Activated T-helper 17 cell treated with anti-CD3 and anti-CD28 coated beads, Interleukin-2, amount 50 U/mL, for 72 hours (primary cell): ENCODE measurements around the gene CFTR. TPM values are rescaled to one million over a fixed set of nuclear protein-coding genes. Genes with fewer than 3 reads are reported as not detected.

Source experiments
- ATAC-seq: fragments of 150-1000 bp; cut with Tn5 transposase; replicated peaks from 2 replicates; pipeline ENCODE4 v1.10.0; 2021; ENCODE audit warnings: mild to moderate bottlenecking, moderate library complexity
- H3K27ac Mint-ChIP-seq: one replicate; pipeline ENCODE4 v1.8.0; 2022; ENCODE audit warnings: mixed read lengths
- H3K27me3 Mint-ChIP-seq: one replicate; pipeline ENCODE4 v1.8.0; 2022; ENCODE audit warnings: mixed read lengths
- H3K36me3 Mint-ChIP-seq: one replicate; pipeline ENCODE4 v1.8.0; 2022; ENCODE audit warnings: low read depth, mild to moderate bottlenecking, mixed read lengths
- H3K4me1 Mint-ChIP-seq: one replicate; pipeline ENCODE4 v1.8.0; 2022; ENCODE audit warnings: mixed read lengths
- H3K4me3 Mint-ChIP-seq: one replicate; pipeline ENCODE4 v1.8.0; 2022; ENCODE audit warnings: mild to moderate bottlenecking, mixed read lengths
- H3K9me3 Mint-ChIP-seq: one replicate; pipeline ENCODE4 v1.8.0; 2022; ENCODE audit warnings: mixed read lengths
- total RNA-seq, 2 donors: library from RNA; stranded (reverse); gene quantifications; one replicate each; pipeline ENCODE4 v1.2.3, GENCODE V29; 2022

The CFTR gene
- total RNA-seq, 2 donors from 2014 or later = not detected

GRCh38 chr7:117587931-117588330 lies 108.1 kb downstream of the CFTR start:
- no peak for ATAC-seq
- H3K36me3 Mint-ChIP-seq = no peaks in the 10 kb centered on the region
- no peaks in the 10 kb centered on the region for H3K4me1 Mint-ChIP-seq
- H3K27ac Mint-ChIP-seq = no peak overlapping the region
- H3K27me3 Mint-ChIP-seq = no peaks in the 10 kb centered on the region
- no peak overlapping the region for H3K4me3 Mint-ChIP-seq
- no peaks in the 10 kb centered on the region for H3K9me3 Mint-ChIP-seq

GRCh38 chr7:117588352-117588794 lies 108.5 kb downstream of the CFTR start:
- no peaks in the 10 kb centered on the region for H3K27me3 Mint-ChIP-seq
- no peak for ATAC-seq
- H3K4me3 Mint-ChIP-seq = no peak overlapping the region
- no peaks in the 10 kb centered on the region for H3K4me1 Mint-ChIP-seq
- no peaks in the 10 kb centered on the region for H3K9me3 Mint-ChIP-seq
- H3K27ac Mint-ChIP-seq = no peak overlapping the region
- no peaks in the 10 kb centered on the region for H3K36me3 Mint-ChIP-seq

- Mint-ChIP-seq H3K4me3 (no peak overlapping the region), H3K36me3 (no peaks in the 10 kb centered on the region), H3K4me1 (no peaks in the 10 kb centered on the region), H3K27me3 (no peaks in the 10 kb centered on the region), H3K27ac (no peak overlapping the region), H3K9me3 (no peaks in the 10 kb centered on the region)
- no peak for ATAC-seq
Observed at GRCh38 chr7:117590191-117590590, 110.4 kb downstream of the CFTR start.

GRCh38 chr7:117592011-117592635 lies 112.3 kb downstream of the CFTR start:
- H3K27ac Mint-ChIP-seq = no peak overlapping the region
- ATAC-seq = no peak
- no peaks in the 10 kb centered on the region for H3K4me1 Mint-ChIP-seq
- H3K36me3 Mint-ChIP-seq = no peaks in the 10 kb centered on the region
- no peaks in the 10 kb centered on the region for H3K9me3 Mint-ChIP-seq
- no peaks in the 10 kb centered on the region for H3K27me3 Mint-ChIP-seq
- no peak overlapping the region for H3K4me3 Mint-ChIP-seq

GRCh38 chr7:117596134-117596533 lies 116.3 kb downstream of the CFTR start:
- Mint-ChIP-seq H3K27ac (no peak overlapping the region), H3K4me3 (no peak overlapping the region), H3K9me3 (no peaks in the 10 kb centered on the region), H3K36me3 (no peaks in the 10 kb centered on the region), H3K4me1 (no peaks in the 10 kb centered on the region), H3K27me3 (no peaks in the 10 kb centered on the region)
- no peak for ATAC-seq

- no peaks in the 10 kb centered on the region for H3K9me3 Mint-ChIP-seq
- H3K4me3 Mint-ChIP-seq = no peak overlapping the region
- no peaks in the 10 kb centered on the region for H3K4me1 Mint-ChIP-seq
- no peaks in the 10 kb centered on the region for H3K36me3 Mint-ChIP-seq
- H3K27me3 Mint-ChIP-seq = no peaks in the 10 kb centered on the region
- ATAC-seq = no peak
- no peak overlapping the region for H3K27ac Mint-ChIP-seq
Observed at GRCh38 chr7:117597755-117598154, 117.9 kb downstream of the CFTR start.

GRCh38 chr7:117600911-117601310 lies 121.1 kb downstream of the CFTR start:
- peaks cover 4% of the 10 kb centered on the region for H3K9me3 Mint-ChIP-seq
- no peaks in the 10 kb centered on the region for H3K4me1 Mint-ChIP-seq
- H3K36me3 Mint-ChIP-seq = no peaks in the 10 kb centered on the region
- H3K27ac Mint-ChIP-seq = no peak overlapping the region
- ATAC-seq = no peak
- H3K4me3 Mint-ChIP-seq = no peak overlapping the region
- H3K27me3 Mint-ChIP-seq = peaks cover 3% of the 10 kb centered on the region

GRCh38 chr7:117603627-117604026 lies 123.8 kb downstream of the CFTR start:
- Mint-ChIP-seq H3K27me3 (peaks cover 3% of the 10 kb centered on the region), H3K4me3 (no peak overlapping the region), H3K9me3 (peaks cover 4% of the 10 kb centered on the region), H3K36me3 (no peaks in the 10 kb centered on the region), H3K4me1 (no peaks in the 10 kb centered on the region), H3K27ac (no peak overlapping the region)
- no peak for ATAC-seq

- H3K27ac Mint-ChIP-seq = no peak overlapping the region
- peaks cover 3% of the 10 kb centered on the region for H3K27me3 Mint-ChIP-seq
- H3K4me1 Mint-ChIP-seq = no peaks in the 10 kb centered on the region
- peaks cover 4% of the 10 kb centered on the region for H3K9me3 Mint-ChIP-seq
- no peak overlapping the region for H3K4me3 Mint-ChIP-seq
- H3K36me3 Mint-ChIP-seq = no peaks in the 10 kb centered on the region
- no peak for ATAC-seq
Observed at GRCh38 chr7:117605712-117606111, 125.9 kb downstream of the CFTR start.

GRCh38 chr7:117606132-117606531 lies 126.3 kb downstream of the CFTR start:
- Mint-ChIP-seq H3K27ac (no peak overlapping the region), H3K9me3 (peaks cover 4% of the 10 kb centered on the region), H3K4me1 (no peaks in the 10 kb centered on the region), H3K27me3 (peaks cover 3% of the 10 kb centered on the region), H3K4me3 (no peak overlapping the region), H3K36me3 (no peaks in the 10 kb centered on the region)
- ATAC-seq = no peak

GRCh38 chr7:117610396-117610795 lies 130.6 kb downstream of the CFTR start:
- Mint-ChIP-seq H3K4me3 (no peak overlapping the region), H3K36me3 (no peaks in the 10 kb centered on the region), H3K27me3 (peaks cover 2% of the 10 kb centered on the region), H3K27ac (no peak overlapping the region), H3K9me3 (peaks cover 2% of the 10 kb centered on the region), H3K4me1 (no peaks in the 10 kb centered on the region)
- ATAC-seq = no peak

GRCh38 chr7:117612637-117613036 lies 132.8 kb downstream of the CFTR start:
- H3K4me3 Mint-ChIP-seq = no peak overlapping the region
- ATAC-seq = no peak
- H3K9me3 Mint-ChIP-seq = no peaks in the 10 kb centered on the region
- H3K4me1 Mint-ChIP-seq = no peaks in the 10 kb centered on the region
- H3K27ac Mint-ChIP-seq = no peak overlapping the region
- peaks cover under 1% of the 10 kb centered on the region for H3K27me3 Mint-ChIP-seq
- no peaks in the 10 kb centered on the region for H3K36me3 Mint-ChIP-seq

- H3K4me1 Mint-ChIP-seq = no peaks in the 10 kb centered on the region
- H3K36me3 Mint-ChIP-seq = no peaks in the 10 kb centered on the region
- no peak overlapping the region for H3K4me3 Mint-ChIP-seq
- no peak for ATAC-seq
- H3K27me3 Mint-ChIP-seq = peaks cover 4% of the 10 kb centered on the region
- H3K9me3 Mint-ChIP-seq = no peaks in the 10 kb centered on the region
- no peak overlapping the region for H3K27ac Mint-ChIP-seq
Observed at GRCh38 chr7:117616694-117617093, 136.9 kb downstream of the CFTR start.

GRCh38 chr7:117619681-117620080 lies 139.9 kb downstream of the CFTR start:
- H3K4me3 Mint-ChIP-seq = no peak overlapping the region
- H3K4me1 Mint-ChIP-seq = no peaks in the 10 kb centered on the region
- H3K9me3 Mint-ChIP-seq = no peaks in the 10 kb centered on the region
- H3K27ac Mint-ChIP-seq = no peak overlapping the region
- H3K36me3 Mint-ChIP-seq = no peaks in the 10 kb centered on the region
- peaks cover 4% of the 10 kb centered on the region for H3K27me3 Mint-ChIP-seq
- no peak for ATAC-seq

- ATAC-seq = no peak
- no peaks in the 10 kb centered on the region for H3K4me1 Mint-ChIP-seq
- H3K9me3 Mint-ChIP-seq = no peaks in the 10 kb centered on the region
- H3K27me3 Mint-ChIP-seq = peaks cover 4% of the 10 kb centered on the region
- no peaks in the 10 kb centered on the region for H3K36me3 Mint-ChIP-seq
- H3K27ac Mint-ChIP-seq = no peak overlapping the region
- no peak overlapping the region for H3K4me3 Mint-ChIP-seq
Observed at GRCh38 chr7:117621075-117621618, 141.3 kb downstream of the CFTR start.
